ENCODE data around the gene SHISA5.
"Not testable (repeated sequence)": the region's sequence is repeated elsewhere in the genome, so short reads cannot be mapped to it uniquely, and the experiment has no call there.

The SHISA5 gene

DNA sequence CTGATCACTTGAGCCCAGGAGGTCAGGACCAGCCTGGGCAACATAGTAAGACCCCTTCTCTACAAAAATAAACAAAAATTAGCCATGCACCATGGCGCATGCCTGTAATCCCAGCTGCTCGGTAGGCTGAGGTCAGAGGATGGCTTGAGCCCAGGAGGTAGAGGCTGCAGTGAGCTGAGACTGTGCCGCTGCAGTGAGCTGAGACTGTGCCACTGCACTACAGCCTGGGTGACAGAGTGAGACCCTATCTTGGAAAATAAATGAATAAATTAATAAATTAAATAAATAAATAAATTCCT is 10.8 kb downstream of the SHISA5 start:
- TF ChIP-seq, protein P1, sequence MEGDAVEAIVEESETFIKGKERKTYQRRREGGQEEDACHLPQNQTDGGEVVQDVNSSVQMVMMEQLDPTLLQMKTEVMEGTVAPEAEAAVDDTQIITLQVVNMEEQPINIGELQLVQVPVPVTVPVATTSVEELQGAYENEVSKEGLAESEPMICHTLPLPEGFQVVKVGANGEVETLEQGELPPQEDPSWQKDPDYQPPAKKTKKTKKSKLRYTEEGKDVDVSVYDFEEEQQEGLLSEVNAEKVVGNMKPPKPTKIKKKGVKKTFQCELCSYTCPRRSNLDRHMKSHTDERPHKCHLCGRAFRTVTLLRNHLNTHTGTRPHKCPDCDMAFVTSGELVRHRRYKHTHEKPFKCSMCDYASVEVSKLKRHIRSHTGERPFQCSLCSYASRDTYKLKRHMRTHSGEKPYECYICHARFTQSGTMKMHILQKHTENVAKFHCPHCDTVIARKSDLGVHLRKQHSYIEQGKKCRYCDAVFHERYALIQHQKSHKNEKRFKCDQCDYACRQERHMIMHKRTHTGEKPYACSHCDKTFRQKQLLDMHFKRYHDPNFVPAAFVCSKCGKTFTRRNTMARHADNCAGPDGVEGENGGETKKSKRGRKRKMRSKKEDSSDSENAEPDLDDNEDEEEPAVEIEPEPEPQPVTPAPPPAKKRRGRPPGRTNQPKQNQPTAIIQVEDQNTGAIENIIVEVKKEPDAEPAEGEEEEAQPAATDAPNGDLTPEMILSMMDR (IDR thresholded peaks at IDR 0.05; ENCODE audit: low read depth, low read length): no peak
- no peak for DNase-seq (ENCODE audit: extremely low read depth, low read depth)

DNA sequence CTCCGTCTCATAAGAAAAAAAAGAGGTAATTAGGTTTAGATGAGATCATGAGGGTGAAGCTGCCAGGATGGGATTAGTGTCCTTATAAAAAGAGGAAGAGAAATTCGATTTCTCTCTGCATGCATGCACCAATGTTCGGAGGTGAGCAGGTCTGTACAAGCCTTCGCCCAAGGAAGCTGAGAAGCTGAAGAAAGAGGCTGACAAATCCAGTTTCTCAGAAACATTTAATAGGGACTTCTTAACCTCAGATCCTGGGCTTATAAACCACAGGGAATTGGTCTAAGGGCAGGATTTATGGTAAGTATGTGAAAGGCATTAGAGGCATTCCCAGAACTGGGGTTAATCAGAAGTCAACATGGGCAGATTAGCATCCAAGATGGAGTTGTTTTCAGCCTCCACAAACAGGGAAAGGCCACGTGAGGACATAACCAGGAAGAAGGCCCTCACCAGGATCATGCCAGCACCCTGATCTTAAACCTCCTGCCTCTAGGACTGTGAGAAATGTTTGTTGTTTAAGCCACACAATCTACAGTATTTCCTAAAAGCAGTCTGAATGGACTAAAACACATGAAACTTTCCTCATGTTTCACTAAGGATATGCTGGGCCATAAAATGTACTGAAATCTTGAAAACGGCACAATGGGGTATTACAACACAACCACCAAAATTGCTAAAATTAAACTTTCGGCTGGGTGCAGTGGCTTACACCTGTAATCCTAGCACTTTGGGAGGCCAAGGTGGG is 11.3 kb downstream of the SHISA5 start:
- DNase-seq (ENCODE audit: extremely low read depth, low read depth): no peak
- TF ChIP-seq, protein P1 (IDR thresholded peaks at IDR 0.05; ENCODE audit: low read depth, low read length): no peak

DNA sequence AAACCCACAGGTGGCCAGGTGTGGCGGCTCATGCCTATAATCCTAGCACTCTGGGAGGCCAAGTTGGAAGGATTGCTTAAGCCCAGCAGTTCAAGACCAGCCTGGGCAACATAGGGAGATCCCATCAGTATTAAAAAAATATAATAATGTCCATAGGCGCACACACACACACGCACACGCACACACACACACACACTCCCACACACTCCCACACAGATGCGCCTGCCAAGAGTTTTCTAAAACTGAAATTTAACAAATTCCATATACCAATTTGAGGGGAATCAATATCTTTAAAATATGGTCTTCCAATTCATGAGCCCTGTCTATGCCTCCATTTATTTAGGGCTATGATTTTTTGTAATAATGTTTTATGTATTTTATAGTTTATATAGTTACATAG is 17.0 kb downstream of the SHISA5 start:
- TF ChIP-seq, protein P1 (IDR thresholded peaks at IDR 0.05; ENCODE audit: low read depth, low read length): no peak

DNA sequence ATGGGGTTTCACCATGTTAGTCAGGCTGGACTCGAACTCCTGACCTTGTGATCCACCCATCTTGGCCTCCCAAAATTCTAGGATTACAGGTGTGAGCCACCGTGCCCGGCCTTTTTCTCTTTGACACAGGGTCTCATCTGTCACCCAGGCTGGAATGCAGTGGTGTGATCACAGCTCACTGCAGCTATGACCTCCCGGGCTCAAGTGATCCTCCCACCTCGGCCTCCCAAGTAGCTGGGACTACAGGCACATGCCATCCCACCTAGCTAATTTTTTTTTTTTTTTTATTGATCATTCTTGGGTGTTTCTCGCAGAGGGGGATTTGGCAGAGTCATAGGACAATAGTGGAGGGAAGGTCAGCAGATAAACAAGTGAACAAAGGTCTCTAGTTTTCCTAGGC is 21.2 kb downstream of the SHISA5 start:
- not testable (repeated sequence) for DNase-seq (ENCODE audit: extremely low read depth, low read depth)

More for the DNA sequence above, 17.0 kb downstream of the SHISA5 start:
- DNase-seq (ENCODE audit: extremely low read depth, low read depth): no peak

DNA sequence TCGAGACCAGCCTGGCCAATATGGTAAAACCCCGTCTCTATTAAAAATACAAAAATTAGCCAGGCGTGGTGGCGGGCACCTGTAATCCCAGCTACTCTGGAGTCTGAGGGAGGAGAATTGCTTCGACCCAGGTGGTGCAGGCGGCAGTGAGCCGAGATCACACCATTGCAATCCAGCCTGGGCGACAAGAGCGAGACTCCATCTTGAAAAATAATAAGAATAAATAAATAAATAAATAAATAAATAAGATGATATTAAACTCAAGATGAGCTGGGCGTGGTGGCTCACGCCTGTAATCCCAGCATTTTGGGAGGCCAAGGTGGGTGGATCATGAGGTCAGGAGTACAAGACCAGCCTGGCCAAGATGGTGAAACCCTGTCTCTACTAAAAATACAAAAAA is 23.1 kb downstream of the SHISA5 start:
- DNase-seq (ENCODE audit: extremely low read depth, low read depth): not testable (repeated sequence)

DNA sequence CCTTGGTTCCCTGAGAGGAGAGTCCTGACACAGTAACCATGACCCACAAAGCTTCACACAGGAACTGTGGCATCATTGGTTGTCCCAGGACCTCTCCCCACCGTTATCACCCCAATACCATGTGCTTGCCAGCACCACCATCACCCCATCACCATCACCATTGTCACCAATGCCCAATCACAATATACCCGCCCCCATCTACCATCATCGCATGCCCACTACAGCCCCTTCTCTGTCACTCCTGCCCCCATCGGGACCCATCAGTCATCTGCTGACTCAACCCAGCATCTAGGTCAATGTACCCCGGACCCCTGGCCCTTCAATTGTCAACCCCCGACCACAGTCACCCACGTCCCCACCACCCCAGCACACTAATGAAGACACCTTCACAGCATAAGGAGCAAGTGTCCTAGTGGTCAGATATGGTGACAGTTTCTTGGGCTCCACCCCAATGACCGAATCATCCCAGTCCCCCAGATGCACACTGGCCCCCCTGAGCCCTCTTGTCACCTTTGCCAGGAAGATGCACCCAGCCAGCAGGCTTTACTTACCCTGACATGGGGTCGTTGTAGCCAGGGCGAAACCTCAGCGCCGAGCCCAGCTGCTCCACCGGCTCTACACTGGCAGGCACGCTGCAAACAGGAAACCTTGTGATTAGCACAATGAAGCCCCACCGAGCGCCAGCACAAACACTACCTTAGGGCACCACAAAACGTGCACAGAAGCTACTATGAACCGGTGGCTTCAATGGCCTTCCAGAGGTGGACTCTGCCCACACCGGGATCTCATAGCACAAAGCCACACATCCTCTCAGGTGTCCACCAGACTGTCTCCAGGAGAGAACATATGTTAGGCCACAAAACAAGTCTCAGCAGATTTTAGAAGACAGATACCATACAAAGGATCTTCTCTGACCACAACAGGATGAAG is 25.1 kb downstream of the SHISA5 start:
- DNase-seq (ENCODE audit: extremely low read depth, low read depth): no peak
- TF ChIP-seq, protein P1 (IDR thresholded peaks at IDR 0.05; ENCODE audit: low read depth, low read length): no peak

DNA sequence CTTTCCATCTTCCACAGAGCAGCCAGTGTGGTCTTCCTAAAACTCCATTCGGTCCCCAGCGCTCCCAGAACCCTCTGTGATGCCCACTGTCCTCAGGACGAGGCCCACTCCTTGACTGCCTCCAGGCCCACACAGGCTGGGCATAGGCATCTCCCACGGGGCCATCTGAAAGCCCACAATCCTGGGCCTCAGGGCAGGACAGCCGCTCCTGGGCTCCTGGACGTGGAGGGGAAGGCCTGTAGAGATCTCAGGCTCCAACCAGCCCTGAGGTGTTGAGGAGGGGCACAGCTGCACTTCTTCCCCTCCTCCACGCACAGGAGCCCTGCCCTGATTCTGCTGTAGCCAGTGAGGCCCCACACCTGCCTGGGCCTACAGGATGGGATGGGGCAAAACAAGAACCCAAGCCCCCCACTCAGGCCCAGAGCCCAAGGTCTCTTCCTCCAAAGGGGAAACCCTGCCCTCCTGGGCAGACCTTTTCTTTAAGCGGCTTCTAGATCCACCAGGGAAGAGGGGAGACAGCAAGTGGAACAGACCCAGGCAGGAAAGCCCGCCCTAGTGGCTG is 25.9 kb downstream of the SHISA5 start:
- TF ChIP-seq, protein P1 (IDR thresholded peaks at IDR 0.05; ENCODE audit: low read depth, low read length): no peak
- no peak for DNase-seq (ENCODE audit: extremely low read depth, low read depth)

DNA sequence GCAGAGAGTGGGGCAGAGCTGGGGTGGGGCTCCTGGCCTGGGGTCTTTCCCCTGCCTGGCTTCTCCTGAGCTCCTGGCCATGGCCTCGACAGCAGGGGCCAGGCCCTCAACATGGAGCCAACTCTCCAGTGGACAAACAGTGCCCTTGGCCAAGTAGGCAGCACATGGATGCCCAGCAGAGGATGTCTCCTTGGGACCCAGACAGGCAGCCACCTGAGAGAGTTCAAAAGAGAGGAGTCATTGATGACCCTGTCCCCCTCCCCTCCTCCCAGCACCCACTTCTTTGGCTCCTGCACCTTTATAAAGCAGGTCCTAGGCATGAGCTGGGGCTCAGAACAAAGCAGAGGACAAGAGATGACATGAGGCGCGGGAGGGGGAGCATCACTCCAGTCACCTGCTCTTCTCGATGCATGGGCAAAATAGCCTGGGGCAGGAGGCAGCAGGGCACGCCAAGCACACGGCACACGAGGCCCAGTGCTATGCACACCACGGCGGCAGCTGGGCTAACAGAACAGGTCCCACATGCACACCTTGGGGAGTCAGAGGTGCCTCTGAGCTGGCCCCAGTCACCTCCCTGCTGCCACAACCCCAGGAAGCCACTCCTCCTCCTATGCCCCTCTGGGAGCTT is 27.4 kb downstream of the SHISA5 start:
- DNase-seq (ENCODE audit: extremely low read depth, low read depth): no peak
- TF ChIP-seq, protein P1 (IDR thresholded peaks at IDR 0.05; ENCODE audit: low read depth, low read length): no peak

Data from AG09319 (cell line).